AG20443 (cell line): ENCODE results near the gene CD63.
"Not testable (repeated sequence)": the region's sequence is repeated elsewhere in the genome, so short reads cannot be mapped to it uniquely, and the experiment has no call there.

Experiments used
- DNase-seq: peaks from one replicate; pipeline ENCODE4 v3.0.0; 2012; ENCODE audit warnings: low spot score, mixed read lengths

Gene CD63, protein sequence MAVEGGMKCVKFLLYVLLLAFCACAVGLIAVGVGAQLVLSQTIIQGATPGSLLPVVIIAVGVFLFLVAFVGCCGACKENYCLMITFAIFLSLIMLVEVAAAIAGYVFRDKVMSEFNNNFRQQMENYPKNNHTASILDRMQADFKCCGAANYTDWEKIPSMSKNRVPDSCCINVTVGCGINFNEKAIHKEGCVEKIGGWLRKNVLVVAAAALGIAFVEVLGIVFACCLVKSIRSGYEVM

DNA sequence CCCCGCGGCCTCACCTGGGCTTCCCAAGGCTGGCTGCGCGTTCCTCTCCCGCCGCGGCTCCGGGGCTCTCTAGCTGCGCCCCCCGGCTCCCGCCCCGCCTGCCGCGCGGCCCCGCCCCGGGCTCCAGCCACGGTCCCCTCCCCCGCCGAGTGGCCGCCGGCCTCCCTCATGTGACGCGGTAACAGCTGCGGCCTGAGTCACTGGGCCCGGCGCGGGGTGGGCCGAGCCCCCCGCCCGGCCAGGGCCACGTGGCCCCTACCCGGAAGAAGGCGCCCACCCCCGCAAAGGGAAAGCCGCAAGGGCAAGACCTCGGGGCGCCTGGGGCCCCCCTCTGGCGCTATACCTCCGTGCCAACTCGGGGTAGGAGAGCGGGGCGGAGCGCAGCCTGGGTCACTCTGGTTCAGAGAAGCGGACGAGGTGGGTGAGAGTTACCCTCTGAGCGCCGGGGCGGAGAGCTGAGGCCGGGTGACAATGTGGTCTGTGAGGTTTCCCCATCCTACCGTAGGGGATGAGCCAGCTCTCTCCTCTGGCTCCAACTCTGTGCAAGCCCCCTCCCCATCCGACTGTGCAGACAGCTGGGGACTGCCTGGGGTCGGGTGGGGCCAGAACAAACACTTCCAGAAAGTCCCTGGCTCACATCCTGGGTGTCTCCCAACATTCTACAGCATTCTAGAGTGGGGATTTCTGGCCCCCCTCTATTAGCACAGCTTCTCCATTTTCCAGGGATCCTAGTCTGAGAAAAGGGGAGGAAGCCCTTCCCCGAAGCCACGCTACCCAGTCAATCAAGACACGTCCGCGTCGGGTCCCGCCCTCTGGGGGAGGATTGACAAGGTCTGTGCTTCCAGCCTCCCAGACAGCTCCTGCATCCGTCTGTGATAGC lies at the start of gene CD63:
Gene CD63 (minus strand): TSS at position 71 of the 880 bp plus-strand sequence. CDS start 668 bp downstream, outside the sequence.
- DNase-seq: peak; percentile 96

- no peak for DNase-seq
These were observed 49.0 kb upstream of the CD63 start for GRCh38 chr12:55777856-55778255.

DNA sequence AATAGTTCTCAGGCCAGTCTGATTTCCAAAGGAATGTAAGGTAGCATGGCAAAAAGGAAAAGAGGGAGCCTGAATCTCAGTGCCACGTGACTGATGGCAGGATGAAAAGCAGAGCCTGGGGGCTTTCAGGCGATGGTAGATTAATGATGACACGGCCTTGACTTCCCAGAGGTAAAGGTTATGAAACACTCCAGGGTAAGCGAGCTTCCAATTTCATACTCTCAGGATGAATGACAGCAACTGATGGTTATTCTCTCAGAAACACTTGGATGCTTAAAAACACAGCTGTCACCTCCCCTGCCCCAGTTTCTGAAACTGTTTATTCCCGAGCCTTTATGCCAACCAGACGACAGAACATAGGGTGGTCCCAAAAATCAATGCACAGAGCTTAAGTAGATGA lies 42.9 kb upstream of the CD63 start:
- DNase-seq: no peak

DNA sequence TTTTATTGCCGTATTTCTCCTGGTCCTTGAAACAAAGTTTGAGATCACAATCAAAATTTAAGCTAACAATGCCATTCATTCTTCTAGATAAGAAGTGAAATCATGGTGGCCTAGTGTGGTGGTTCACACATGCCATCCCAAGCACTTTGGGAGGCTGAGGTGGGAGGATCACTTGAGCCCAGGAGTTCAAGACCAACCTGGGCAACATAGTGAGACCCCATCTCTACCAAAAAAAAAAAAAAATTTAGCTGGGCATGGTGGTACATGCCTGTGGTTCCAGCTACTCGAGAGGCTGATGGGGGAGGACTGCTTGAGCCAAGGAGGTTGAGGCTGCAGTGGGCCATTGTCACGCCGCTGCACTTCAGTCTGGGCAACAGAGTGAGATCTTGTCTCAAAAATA lies 38.3 kb upstream of the CD63 start:
- DNase-seq: no peak

GRCh38 chr12:55765736-55766290 lies 37.0 kb upstream of the CD63 start:
- no peak for DNase-seq

DNA sequence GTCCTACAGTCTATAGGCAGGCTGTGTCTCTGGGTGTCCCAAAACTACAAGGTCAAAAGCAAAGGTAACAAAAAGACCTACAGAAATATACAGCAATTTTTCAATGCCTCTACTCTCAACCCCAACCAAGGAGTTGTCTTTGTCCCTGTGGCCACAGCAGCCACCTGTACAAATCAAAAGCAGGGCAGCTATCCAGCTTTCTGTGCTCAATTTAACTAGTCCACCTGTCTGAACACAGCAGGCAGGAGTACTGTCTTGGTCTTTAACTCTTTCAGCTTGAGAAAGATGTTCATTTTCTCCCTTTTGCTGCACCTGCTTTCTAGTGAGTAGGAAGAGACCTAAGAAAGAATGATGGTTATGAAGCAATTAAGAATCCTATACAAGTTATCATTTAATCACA lies 33.8 kb upstream of the CD63 start:
- no peak for DNase-seq

DNA sequence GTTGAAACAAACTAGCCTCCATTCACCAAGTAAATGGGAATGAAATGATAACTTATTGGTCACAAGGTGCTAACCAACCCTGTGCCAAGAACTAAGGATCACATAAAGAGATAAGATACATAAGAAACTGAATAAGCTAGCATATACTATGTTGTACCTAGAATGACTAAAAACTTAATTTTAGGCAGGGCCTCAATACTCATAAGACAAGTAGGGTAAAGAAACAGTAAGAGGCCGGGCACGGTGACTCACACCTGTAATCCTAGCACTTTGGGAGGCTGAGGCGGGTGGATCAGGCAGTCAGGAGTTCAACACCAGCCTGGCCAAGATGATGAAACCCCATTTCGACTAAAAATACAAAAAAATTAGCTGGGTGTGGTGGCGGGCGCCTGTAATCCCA lies 31.9 kb upstream of the CD63 start:
- DNase-seq: no peak

DNA sequence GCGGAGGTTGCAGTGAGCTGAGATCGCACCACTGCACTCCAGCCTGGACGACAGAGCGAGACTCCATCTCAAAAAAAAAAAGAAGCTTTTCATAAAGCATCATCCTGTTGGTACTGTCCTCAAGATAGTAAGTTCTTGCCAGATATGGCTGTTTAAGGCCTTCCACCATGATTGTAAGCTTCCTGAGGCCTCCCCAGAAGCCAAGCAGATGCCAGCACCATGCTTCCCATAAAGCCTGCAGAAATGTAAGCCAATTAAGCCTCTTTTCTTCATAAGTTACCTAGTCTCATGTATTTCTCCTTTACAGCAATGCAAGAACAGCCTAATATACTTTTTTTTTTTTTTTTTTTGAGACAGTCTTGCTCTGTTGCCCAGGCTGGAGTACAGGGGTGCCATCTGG lies 29.8 kb upstream of the CD63 start:
- not testable (repeated sequence) for DNase-seq

DNA sequence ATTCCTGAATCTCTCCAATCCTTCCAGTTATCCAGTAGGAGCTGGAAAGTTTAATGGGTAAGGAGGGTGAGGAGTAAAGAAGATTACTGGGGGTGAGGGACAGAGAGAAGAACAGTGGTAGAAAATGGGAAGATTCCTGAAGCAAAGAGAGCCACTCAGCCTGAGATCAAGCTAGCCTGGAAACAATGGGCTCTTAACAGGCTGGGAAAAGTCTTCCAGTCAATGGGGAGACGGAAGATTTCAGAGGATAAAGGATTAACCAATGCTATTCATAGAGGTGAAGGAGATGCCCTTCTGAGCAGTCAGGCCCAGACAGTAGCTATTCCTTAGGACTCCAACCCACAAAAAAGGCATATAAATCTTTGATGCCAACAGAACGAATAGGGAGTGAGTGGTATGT lies 28.9 kb upstream of the CD63 start:
- DNase-seq: no peak

- DNase-seq: no peak
These were observed 26.4 kb upstream of the CD63 start for GRCh38 chr12:55755246-55755645.

DNA sequence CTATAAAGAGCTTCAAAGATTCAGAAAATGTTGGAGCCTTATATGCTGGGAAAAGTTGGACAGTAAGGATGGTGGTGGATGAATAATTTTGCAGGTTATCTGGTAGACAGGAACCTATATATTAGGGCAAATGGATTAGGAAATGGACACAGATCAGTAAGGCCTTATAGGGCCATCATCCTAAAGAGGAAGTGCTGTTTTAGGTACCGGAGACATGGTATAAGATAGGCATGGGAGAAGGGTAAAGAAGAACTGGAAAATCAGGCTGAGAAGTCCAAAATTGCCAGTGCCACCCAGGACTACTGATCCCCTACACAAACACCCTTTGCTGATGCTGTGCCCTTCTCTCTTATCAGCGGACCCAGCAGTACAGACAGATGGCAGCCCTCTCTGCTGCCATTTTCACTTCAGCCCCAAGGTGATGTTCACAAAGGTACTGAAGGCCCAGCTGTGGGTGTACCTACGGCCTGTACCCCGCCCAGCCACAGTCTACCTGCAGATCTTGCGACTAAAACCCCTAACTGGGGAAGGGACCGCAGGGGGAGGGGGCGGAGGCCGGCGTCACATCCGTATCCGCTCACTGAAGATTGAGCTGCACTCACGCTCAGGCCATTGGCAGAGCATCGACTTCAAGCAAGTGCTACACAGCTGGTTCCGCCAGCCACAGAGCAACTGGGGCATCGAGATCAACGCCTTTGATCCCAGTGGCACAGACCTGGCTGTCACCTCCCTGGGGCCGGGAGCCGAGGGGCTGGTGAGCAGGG lies 19.6 kb upstream of the CD63 start:
- DNase-seq: no peak

- no peak for DNase-seq
These were observed 18.1 kb upstream of the CD63 start for GRCh38 chr12:55746913-55747231.

DNA sequence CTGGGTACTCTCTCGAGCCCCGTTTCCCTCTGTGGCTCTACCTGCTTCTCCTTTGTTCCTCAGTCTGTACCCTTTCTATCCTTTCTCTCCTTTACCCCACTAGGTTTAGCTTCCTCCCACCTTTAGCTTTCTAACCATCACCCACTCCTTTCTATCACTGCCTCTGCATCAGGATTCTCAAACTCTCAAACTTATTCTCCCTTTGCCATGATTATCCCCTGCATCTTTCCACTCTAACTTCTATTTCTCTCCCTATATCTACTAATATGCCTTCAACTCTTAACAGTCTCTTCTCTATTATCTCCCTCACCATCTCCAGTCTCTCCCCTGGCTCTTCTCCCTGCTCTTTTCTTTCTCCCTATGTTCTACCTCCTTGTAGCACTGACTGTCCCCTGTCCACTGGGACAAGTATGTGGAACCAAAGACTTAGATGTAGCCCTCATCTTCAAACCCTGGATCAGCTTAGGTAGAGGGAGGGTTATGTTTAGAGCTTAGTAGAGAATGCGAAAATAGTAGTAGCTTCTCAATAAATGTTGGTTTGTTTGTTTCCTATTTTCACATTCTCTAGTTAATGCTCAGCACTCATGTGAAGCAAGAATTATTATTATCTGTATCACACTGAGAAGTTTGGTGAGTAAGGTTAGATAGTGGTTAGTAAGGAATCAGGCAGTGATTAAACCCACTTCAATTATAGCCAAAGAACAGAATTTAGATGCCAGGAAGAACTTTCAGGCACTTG lies 17.5 kb upstream of the CD63 start:
- DNase-seq: no peak

GRCh38 chr12:55745361-55746173 lies 16.8 kb upstream of the CD63 start:
- DNase-seq: no peak

DNA sequence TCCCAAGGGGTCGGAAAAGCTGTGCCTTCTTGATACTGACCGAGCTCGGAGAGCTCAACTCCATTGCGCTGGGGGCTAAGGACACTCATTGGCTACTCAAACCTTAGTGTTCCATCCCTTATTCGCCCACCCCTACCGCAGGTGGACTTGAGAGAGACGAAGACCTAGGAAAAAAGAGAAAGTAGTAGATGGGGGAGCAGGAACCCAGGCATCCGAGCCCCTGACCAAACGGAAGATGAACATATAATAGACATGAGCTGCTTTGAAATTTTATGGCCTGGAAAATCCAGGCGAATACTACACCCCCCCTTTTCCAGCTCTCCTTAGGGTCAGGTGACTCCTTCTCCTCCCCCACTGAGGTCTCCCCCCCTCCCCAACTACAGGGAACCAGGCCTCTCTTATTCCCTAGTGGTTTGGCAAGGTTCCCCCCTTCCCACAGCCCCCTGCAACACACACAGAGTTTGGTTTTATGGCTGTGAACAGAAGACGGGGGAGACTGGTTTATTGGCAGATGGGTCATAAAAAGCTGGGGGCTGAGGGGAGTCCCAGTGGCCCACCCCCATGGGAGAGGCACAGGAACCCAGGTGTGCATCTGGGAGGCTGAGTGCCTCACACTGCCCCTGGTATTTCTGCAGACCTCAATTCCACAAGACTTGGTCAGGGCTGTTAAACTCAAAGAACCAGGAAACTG lies 15.7 kb upstream of the CD63 start:
- no peak for DNase-seq

DNA sequence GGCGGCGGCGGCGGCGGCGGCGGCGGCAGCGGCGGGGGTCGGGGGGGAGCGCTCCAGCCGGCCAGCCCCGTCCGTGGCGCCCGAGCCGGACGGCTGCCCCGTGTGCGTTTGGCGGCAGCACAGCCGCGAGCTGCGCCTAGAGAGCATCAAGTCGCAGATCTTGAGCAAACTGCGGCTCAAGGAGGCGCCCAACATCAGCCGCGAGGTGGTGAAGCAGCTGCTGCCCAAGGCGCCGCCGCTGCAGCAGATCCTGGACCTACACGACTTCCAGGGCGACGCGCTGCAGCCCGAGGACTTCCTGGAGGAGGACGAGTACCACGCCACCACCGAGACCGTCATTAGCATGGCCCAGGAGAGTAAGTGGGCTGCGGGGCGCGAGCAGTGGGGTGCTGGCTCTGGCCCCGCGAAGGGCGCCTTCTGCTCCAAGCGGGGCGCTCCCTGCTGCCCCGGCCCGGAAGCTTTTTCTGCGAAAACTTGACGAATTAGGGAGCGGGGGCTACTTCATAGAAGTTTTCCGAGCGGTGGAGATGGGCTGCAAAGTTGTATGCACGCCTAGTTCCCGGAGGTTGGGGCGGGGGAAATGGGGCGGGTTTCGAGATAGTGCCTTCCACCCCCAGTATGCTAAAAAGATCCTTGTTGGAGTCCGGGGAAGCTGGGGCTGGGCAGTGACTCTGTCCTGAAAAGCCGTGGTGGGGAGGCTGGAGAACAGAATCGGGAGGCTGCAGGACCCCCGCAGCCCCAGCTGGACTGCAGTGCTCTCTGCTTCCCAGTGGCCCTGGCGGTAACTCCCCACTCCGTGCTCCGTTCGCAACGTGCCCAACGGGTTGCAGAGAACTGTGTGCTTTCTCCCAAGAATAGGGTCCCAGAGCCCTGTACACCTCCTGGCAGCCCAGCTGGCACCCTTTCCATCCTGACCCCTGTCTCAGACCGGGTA lies 14.9 kb upstream of the CD63 start:
- DNase-seq: peak; percentile 77

DNA sequence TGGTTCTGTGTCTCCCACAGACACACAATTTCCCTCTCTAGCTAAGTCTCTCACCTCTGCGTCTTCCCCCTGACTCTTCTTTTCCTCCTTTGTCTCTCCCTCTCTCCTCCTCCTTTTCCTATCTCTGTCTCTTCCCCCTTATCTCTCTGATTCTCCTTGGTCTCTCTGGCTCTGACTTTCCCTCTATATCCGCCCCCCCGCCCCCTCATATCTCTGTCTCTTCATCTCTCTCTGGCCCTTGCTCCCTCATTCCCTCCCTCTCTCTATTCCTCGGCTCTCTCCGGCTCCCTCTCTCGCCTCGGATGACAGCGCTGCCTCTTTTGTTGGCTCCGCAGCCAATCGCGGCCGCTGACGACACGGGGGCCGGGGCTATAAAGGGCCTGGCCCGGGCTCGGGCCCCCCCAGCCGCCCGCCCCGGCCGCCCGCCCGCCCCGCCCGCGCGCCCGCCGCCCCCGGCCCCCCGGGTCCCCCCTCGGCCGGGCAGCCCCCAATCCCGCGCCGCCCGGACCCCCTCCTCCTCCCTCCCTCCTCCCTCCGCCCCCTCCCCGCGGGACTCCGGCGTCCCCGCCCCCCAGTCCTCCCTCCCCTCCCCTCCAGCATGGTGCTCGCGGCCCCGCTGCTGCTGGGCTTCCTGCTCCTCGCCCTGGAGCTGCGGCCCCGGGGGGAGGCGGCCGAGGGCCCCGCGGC lies 14.1 kb upstream of the CD63 start, which contains the start of gene GDF11:
Gene GDF11 (plus strand): TSS at position 404 of the 687 bp plus-strand sequence. CDS start 195 bp downstream, at position 599.
- peak; percentile 93 for DNase-seq

DNA sequence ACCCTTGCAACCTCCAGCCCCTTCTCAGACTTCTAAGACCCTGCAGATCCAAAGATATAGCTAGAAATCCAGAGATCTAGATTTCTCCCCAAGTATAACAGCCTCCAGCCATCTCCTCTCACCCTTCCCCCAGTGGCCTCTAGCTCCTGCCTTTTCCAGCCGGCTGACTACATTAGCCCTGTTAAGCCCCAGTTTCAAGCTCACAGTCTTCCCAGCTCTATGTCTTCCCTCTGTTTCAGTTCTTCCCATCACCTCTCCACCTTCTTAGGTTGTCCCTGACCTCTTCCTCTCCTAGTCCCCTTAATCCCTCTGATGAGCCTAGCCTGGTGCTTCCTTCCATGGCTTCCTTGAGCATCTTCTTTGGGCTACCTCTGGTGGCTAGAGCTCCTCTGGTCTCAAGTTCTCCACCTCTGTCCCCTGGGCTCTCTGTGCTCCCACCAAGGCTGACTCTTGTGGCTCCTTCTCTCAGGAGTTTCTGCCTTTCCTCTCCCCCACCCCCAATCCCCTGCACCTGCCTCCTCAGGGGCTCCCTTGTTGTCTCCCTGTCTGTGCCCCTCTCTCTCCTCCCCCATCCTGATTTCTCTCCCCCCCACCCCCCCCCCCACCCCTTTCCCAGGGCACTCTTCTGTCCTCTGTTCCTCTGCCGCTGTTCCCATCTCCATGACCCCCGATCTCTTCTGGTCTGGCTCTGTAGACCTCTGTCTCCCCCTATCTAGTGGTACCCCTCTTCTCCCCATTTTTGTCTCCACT lies 13.3 kb upstream of the CD63 start:
- DNase-seq: no peak
